Measurements from ENCODE around the gene SPTA1. TPM values are rescaled to one million over a fixed set of nuclear protein-coding genes. Genes with fewer than 3 reads are reported as not detected.

SPTA1 gene
- total RNA-seq, 2 donors from 2014 or later, result not detected

- no peaks in the 10 kb centered on the region for H3K4me1 ChIP-seq
- H3K36me3 ChIP-seq, result no peaks in the 10 kb centered on the region
- no peak for DNase-seq
- no peaks in the 10 kb centered on the region for H3K27me3 ChIP-seq
- no peak overlapping the region for H3K27ac ChIP-seq
- intact Hi-C loops (cut with DNase I), result no loop called here
- no peak overlapping the region for H3K4me3 ChIP-seq
- no peak for TF ChIP-seq CTCF (IDR thresholded peaks at IDR 0.05)
- H3K9ac ChIP-seq (ENCODE audit: low read depth in 2 of 2, low read length in 2 of 2), result no peak overlapping the region
- H3K9me3 ChIP-seq, result no peaks in the 10 kb centered on the region
These were observed 42.2 kb upstream of the SPTA1 start for GRCh38 chr1:158728510-158729225.

DNA sequence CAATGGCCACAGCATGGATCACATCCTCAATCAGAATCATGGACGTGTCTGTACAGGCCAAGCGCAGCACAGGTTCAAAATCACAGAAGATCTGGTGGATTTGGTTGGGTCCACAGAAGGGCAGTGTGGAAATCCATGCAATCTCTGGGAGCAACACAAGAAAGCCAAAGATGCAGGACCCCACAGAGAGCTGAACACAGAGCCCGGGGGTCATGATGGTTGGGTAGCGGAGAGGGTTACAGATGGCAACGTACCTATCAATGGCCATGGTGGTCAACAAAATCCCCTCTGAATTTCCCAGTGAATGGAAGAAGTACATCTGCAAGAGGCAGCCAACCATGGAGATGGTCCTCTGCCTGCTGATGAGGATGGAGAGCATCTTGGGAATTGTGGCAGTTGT, 37.9 kb upstream of the SPTA1 start:
- Histone ChIP-seq H3K27me3 (no peaks in the 10 kb centered on the region), H3K4me3 (no peak overlapping the region), H3K9me3 (no peaks in the 10 kb centered on the region), H3K36me3 (no peaks in the 10 kb centered on the region), H3K9ac (ENCODE audit: low read depth in 2 of 2, low read length in 2 of 2) (no peak overlapping the region), H3K4me1 (no peaks in the 10 kb centered on the region), H3K27ac (no peak overlapping the region)
- no peak for TF ChIP-seq CTCF (IDR thresholded peaks at IDR 0.05)
- no peak for DNase-seq
- intact Hi-C loops (cut with DNase I), result no loop called here

DNA sequence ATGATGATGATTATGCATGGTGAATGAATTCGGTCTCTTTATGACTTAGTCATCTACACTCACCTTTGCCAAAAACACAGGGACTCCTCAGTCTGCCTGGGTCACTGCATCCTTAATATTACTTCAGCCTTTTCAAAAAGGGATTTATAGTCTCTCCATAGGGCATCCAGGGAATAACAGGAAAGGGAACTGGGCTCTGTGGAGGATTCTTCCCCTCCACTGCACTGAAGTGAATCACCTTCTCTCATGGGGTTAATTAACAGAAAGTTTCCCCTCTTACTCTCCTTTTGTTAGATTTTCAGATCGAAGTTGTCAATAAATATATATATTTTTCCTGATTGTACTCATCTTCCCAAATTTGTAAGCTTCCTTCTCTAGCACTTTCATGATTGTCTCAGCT, 34.1 kb upstream of the SPTA1 start, which contains the start of gene OR6K3:
Gene OR6K3 (minus strand): TSS at position 101 of the 400 bp plus-strand sequence. CDS start 2,605 bp downstream, outside the sequence.
- Histone ChIP-seq H3K9ac (ENCODE audit: low read depth in 2 of 2, low read length in 2 of 2) (no peak within 1 kb of the TSS), H3K9me3 (no peaks in the 10 kb centered on the region), H3K36me3 (no peaks in the 10 kb centered on the region), H3K27ac (no peak within 1 kb of the TSS), H3K4me3 (no peak within 1 kb of the TSS), H3K27me3 (no peaks in the 10 kb centered on the region), H3K4me1 (no peaks in the 10 kb centered on the region)
- intact Hi-C loops (cut with DNase I), result no loop called here
- DNase-seq, result no peak
- TF ChIP-seq CTCF (IDR thresholded peaks at IDR 0.05), result no peak

- intact Hi-C loops (cut with DNase I), result no loop called here
- H3K27ac ChIP-seq, result no peak overlapping the region
- H3K27me3 ChIP-seq, result no peaks in the 10 kb centered on the region
- no peak overlapping the region for H3K9ac ChIP-seq (ENCODE audit: low read depth in 2 of 2, low read length in 2 of 2)
- no peaks in the 10 kb centered on the region for H3K9me3 ChIP-seq
- DNase-seq, result no peak
- no peak overlapping the region for H3K4me3 ChIP-seq
- H3K36me3 ChIP-seq, result no peaks in the 10 kb centered on the region
- no peak for TF ChIP-seq CTCF (IDR thresholded peaks at IDR 0.05)
- H3K4me1 ChIP-seq, result no peaks in the 10 kb centered on the region
These were observed 33.1 kb upstream of the SPTA1 start for GRCh38 chr1:158719664-158720063.

DNA sequence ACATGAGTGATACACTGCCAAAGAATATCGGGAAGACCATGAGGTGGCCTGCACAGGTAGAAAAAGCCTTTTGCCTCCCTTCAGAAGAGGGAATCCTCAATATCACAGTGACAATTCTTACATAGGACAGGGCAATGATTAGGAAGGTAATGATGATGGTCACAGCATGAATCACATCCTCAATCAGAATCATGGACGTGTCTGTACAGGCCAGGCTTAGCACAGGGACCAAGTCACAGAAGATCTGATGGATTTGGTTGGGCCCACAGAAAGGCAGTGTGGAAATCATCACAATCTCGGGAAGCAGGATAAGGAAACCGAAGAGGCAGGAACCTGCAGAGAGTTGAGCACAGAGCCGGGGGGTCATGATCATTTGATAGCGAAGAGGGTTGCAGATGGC, 30.8 kb upstream of the SPTA1 start:
- no peak overlapping the region for H3K4me3 ChIP-seq
- H3K27me3 ChIP-seq, result no peaks in the 10 kb centered on the region
- DNase-seq, result no peak
- no peaks in the 10 kb centered on the region for H3K36me3 ChIP-seq
- H3K27ac ChIP-seq, result no peak overlapping the region
- H3K4me1 ChIP-seq, result no peaks in the 10 kb centered on the region
- no peak overlapping the region for H3K9ac ChIP-seq (ENCODE audit: low read depth in 2 of 2, low read length in 2 of 2)
- TF ChIP-seq CTCF (IDR thresholded peaks at IDR 0.05), result no peak
- H3K9me3 ChIP-seq, result no peaks in the 10 kb centered on the region
- intact Hi-C loops (cut with DNase I), result no loop called here

All from colonic mucosa (tissue), 4 donors.